Muscle of back (tissue), 11 donors: ENCODE data around the gene KRTAP20-2. TPM values are rescaled to one million over a fixed set of nuclear protein-coding genes. Genes with fewer than 3 reads are reported as not detected.

Experiments
- DNase-seq, 3 donors: peaks; one replicate each; pipeline versions ENCODE4 v3.0.0 to v3.0.0-alpha.2; 2013
- polyA plus RNA-seq, 10 donors: library from polyadenylated mRNA; unstranded; fragments of 120-200 nt; gene quantifications; one replicate each; pipeline ENCODE4 v1.2.1, GENCODE V29; 2013; ENCODE audit not compliant: insufficient read length in 10 of 10

Gene KRTAP20-2
- polyA plus RNA-seq, 10 donors, result not detected

- DNase-seq, result no peak
These were observed 39.3 kb downstream of the KRTAP20-2 start for GRCh38 chr21:30674312-30674711.

- DNase-seq, result no peak
These were observed 41.7 kb downstream of the KRTAP20-2 start for GRCh38 chr21:30676737-30677136.

GRCh38 chr21:30680586-30680985 is 45.6 kb downstream of the KRTAP20-2 start:
- DNase-seq, result no peak

GRCh38 chr21:30684506-30684905 is 49.5 kb downstream of the KRTAP20-2 start:
- DNase-seq, result no peak

Other genes with a start within 250 kb of the KRTAP20-2 start
- gene KRTAP13-1, start 239.2 kb upstream of the KRTAP20-2 start, polyA plus RNA-seq, result not detected
- not detected for gene KRTAP13-3, start 209.3 kb upstream of the KRTAP20-2 start, polyA plus RNA-seq
- not detected for gene KRTAP13-4, start 205.0 kb upstream of the KRTAP20-2 start, polyA plus RNA-seq
- not detected for gene KRTAP15-1, start 194.9 kb upstream of the KRTAP20-2 start, polyA plus RNA-seq
- not detected for gene KRTAP19-1, start 154.8 kb upstream of the KRTAP20-2 start, polyA plus RNA-seq
- not detected for gene KRTAP19-2, start 147.8 kb upstream of the KRTAP20-2 start, polyA plus RNA-seq
- gene KRTAP19-3, start 143.2 kb upstream of the KRTAP20-2 start, polyA plus RNA-seq, result not detected
- not detected for gene KRTAP19-4, start 138.0 kb upstream of the KRTAP20-2 start, polyA plus RNA-seq
- gene KRTAP19-5, start 133.1 kb upstream of the KRTAP20-2 start, polyA plus RNA-seq, result not detected
- not detected for gene KRTAP19-6, start 93.3 kb upstream of the KRTAP20-2 start, polyA plus RNA-seq
- not detected for gene KRTAP19-7, start 73.9 kb upstream of the KRTAP20-2 start, polyA plus RNA-seq
- gene KRTAP22-2, start 44.8 kb upstream of the KRTAP20-2 start, polyA plus RNA-seq, result not detected
- not detected for gene KRTAP6-3, start 42.8 kb upstream of the KRTAP20-2 start, polyA plus RNA-seq
- gene KRTAP6-2, start 36.3 kb upstream of the KRTAP20-2 start, polyA plus RNA-seq, result not detected
- gene KRTAP22-1, start 34.1 kb upstream of the KRTAP20-2 start, polyA plus RNA-seq, result not detected
- gene KRTAP6-1, start 21.3 kb upstream of the KRTAP20-2 start, polyA plus RNA-seq, result not detected
- not detected for gene KRTAP20-1, start 18.8 kb upstream of the KRTAP20-2 start, polyA plus RNA-seq
- not detected for gene KRTAP20-4, start 14.6 kb upstream of the KRTAP20-2 start, polyA plus RNA-seq
- gene KRTAP20-3, start 7.7 kb downstream of the KRTAP20-2 start, polyA plus RNA-seq, result not detected
- gene KRTAP21-3, start 83.6 kb downstream of the KRTAP20-2 start, polyA plus RNA-seq, result not detected
- gene KRTAP21-2, start 112.1 kb downstream of the KRTAP20-2 start, polyA plus RNA-seq, result not detected
- not detected for gene KRTAP21-1, start 120.2 kb downstream of the KRTAP20-2 start, polyA plus RNA-seq
- gene KRTAP8-1, start 178.1 kb downstream of the KRTAP20-2 start, polyA plus RNA-seq, result not detected
- gene KRTAP7-1, start 194.6 kb downstream of the KRTAP20-2 start, polyA plus RNA-seq, result not detected
- gene KRTAP11-1, start 246.4 kb downstream of the KRTAP20-2 start, polyA plus RNA-seq, result not detected